ENCODE data around the gene FRMD4A.
"Not testable (repeated sequence)": the region's sequence is repeated elsewhere in the genome, so short reads cannot be mapped to it uniquely, and the experiment has no call there.

The FRMD4A gene

GRCh38 chr10:13716081-13717071, 614.3 kb downstream of the FRMD4A start:
- DNase-seq (ENCODE audit: low spot score) = no peak

GRCh38 chr10:13715596-13715995, 615.1 kb downstream of the FRMD4A start:
- not testable (repeated sequence) for DNase-seq (ENCODE audit: low spot score)

- DNase-seq (ENCODE audit: low spot score) = no peak
Observed at GRCh38 chr10:13715100-13715499, 615.6 kb downstream of the FRMD4A start.

- peak; percentile 95 for DNase-seq (ENCODE audit: low spot score)
Observed at GRCh38 chr10:13712837-13713581, 617.7 kb downstream of the FRMD4A start.

GRCh38 chr10:13712476-13712836, 618.3 kb downstream of the FRMD4A start:
- DNase-seq (ENCODE audit: low spot score) = no peak

GRCh38 chr10:13711291-13711690, 619.4 kb downstream of the FRMD4A start:
- DNase-seq (ENCODE audit: low spot score) = no peak

- DNase-seq (ENCODE audit: low spot score) = no peak
Observed at GRCh38 chr10:13709931-13710650, 620.6 kb downstream of the FRMD4A start.

GRCh38 chr10:13708256-13708990, 622.3 kb downstream of the FRMD4A start:
- peak; percentile 82 for DNase-seq (ENCODE audit: low spot score)

GRCh38 chr10:13707156-13707881, 623.4 kb downstream of the FRMD4A start:
- DNase-seq (ENCODE audit: low spot score) = peak; percentile 86

GRCh38 chr10:13706604-13707003, 624.1 kb downstream of the FRMD4A start:
- peak; percentile 20 for DNase-seq (ENCODE audit: low spot score)

- no peak for DNase-seq (ENCODE audit: low spot score)
Observed at GRCh38 chr10:13706175-13706574, 624.5 kb downstream of the FRMD4A start.

- no peak for DNase-seq (ENCODE audit: low spot score)
Observed at GRCh38 chr10:13705526-13706174, 625.1 kb downstream of the FRMD4A start.

- DNase-seq (ENCODE audit: low spot score) = no peak
Observed at GRCh38 chr10:13704964-13705363, 625.8 kb downstream of the FRMD4A start.

GRCh38 chr10:13703997-13704536, 626.7 kb downstream of the FRMD4A start:
- peak; percentile 30 for DNase-seq (ENCODE audit: low spot score)

GRCh38 chr10:13703101-13703818, 627.5 kb downstream of the FRMD4A start:
- peak; percentile 20 for DNase-seq (ENCODE audit: low spot score)

GRCh38 chr10:13701157-13701919, 629.4 kb downstream of the FRMD4A start:
- DNase-seq (ENCODE audit: low spot score) = peak; percentile 67

- DNase-seq (ENCODE audit: low spot score) = no peak
Observed at GRCh38 chr10:13700473-13701144, 630.1 kb downstream of the FRMD4A start.

- no peak for DNase-seq (ENCODE audit: low spot score)
Observed at GRCh38 chr10:13699216-13699615, 631.5 kb downstream of the FRMD4A start.
